ENCODE results near the gene NCSTN. TPM values are rescaled to one million over a fixed set of nuclear protein-coding genes. Genes with fewer than 3 reads are reported as not detected.
A peak's percentile ranks its signal among the peaks of the same experiment; 100 is the strongest.

The NCSTN gene
- 76.0 TPM for polyA plus RNA-seq (2013, experiment 1 of 2; ENCODE audit: insufficient read length)
- 74.9 TPM for polyA plus RNA-seq (2013, experiment 2 of 2; ENCODE audit: insufficient read length)

GRCh38 chr1:160342953-160343869, at the start of gene NCSTN, which contains the start of gene COPA:
Gene NCSTN (plus strand): TSS chr1:160343383. CDS start chr1:160343397, 14 bp downstream.
Gene COPA (minus strand): TSS chr1:160343250. CDS start chr1:160343170, 80 bp downstream.
- peak; percentile 97 for DNase-seq

- DNase-seq, result no peak
Measured at GRCh38 chr1:160296036-160296435, 47.1 kb upstream of the NCSTN start.

- no peak for DNase-seq
Measured at GRCh38 chr1:160300173-160300572, 43.0 kb upstream of the NCSTN start.

- DNase-seq, result no peak
Measured at GRCh38 chr1:160307118-160307791, 35.9 kb upstream of the NCSTN start.

GRCh38 chr1:160308451-160309184, 34.6 kb upstream of the NCSTN start:
- DNase-seq, result no peak

- DNase-seq, result peak; percentile 41
Measured at GRCh38 chr1:160309185-160309557, 34.0 kb upstream of the NCSTN start.

- no peak for DNase-seq
Measured at GRCh38 chr1:160309571-160309970, 33.6 kb upstream of the NCSTN start.

- DNase-seq, result no peak
Measured at GRCh38 chr1:160315359-160315758, 27.8 kb upstream of the NCSTN start.

GRCh38 chr1:160322831-160323230, 20.4 kb upstream of the NCSTN start:
- DNase-seq, result no peak

GRCh38 chr1:160325252-160325651, 17.9 kb upstream of the NCSTN start:
- no peak for DNase-seq

GRCh38 chr1:160326418-160326817, 16.8 kb upstream of the NCSTN start:
- no peak for DNase-seq

GRCh38 chr1:160328184-160328583, 15.0 kb upstream of the NCSTN start:
- DNase-seq, result no peak

GRCh38 chr1:160330119-160330518, 13.1 kb upstream of the NCSTN start:
- no peak for DNase-seq

- DNase-seq, result no peak
Measured at GRCh38 chr1:160332516-160332915, 10.7 kb upstream of the NCSTN start.

GRCh38 chr1:160338580-160338979, 4.6 kb upstream of the NCSTN start:
- no peak for DNase-seq

GRCh38 chr1:160340146-160340545, 3.0 kb upstream of the NCSTN start:
- DNase-seq, result no peak

GRCh38 chr1:160340866-160341265, 2.3 kb upstream of the NCSTN start:
- DNase-seq, result no peak

- DNase-seq, result no peak
Measured at GRCh38 chr1:160342526-160342925, 657 bp upstream of the NCSTN start.

- DNase-seq, result no peak
Measured at GRCh38 chr1:160344241-160344640, 1.1 kb downstream of the NCSTN start.

- no peak for DNase-seq
Measured at GRCh38 chr1:160344936-160345335, 1.8 kb downstream of the NCSTN start.

- no peak for DNase-seq
Measured at GRCh38 chr1:160346463-160346862, 3.3 kb downstream of the NCSTN start.

GRCh38 chr1:160346958-160347357, 3.8 kb downstream of the NCSTN start:
- no peak for DNase-seq

- DNase-seq, result no peak
Measured at GRCh38 chr1:160351629-160352028, 8.4 kb downstream of the NCSTN start.
